K562 (cell line): ENCODE data around the gene BRCA1. TPM values are rescaled to one million over a fixed set of nuclear protein-coding genes. Genes with fewer than 3 reads are reported as not detected.

Experiments
- BACH1 ChIP-seq: fragments of 200-800 bp; sonication (Bioruptor generic); IDR thresholded peaks from 2 replicates; pipeline ENCODE4 v1.6.1; 2016; ENCODE audit warnings: missing genetic modification characterization, missing compliant biosample characterization
- CBX1 ChIP-seq: sonication (generic); IDR thresholded peaks from 2 replicates; pipeline ENCODE4 v1.6.1; 2016; ENCODE audit warnings: antibody characterized with exemption, low read depth, mild to moderate bottlenecking
- MTA1 ChIP-seq: fragments of 450-650 bp; IDR thresholded peaks from 2 replicates; pipeline ENCODE4 v1.6.1; 2017; ENCODE audit warnings: borderline replicate concordance
- MYBL2 ChIP-seq, 2 experiments: fragments of 450-650 bp in 1 of 2; sonication (generic) in 1 of 2; formaldehyde crosslinking in 1 of 2; IDR thresholded peaks; 2 replicates each; pipeline versions ENCODE4 v1.6.1 to v1.8.1; 2017 to 2022; ENCODE audit warnings: borderline replicate concordance in 1 of 2, inconsistent platforms in 1 of 2, low read depth in 1 of 2, mild to moderate bottlenecking in 1 of 2, missing genetic modification reagents in 1 of 2, moderate library complexity in 1 of 2
- NR2C1 ChIP-seq, 2 experiments: fragments of 450-650 bp; IDR thresholded peaks; 2 replicates each; pipeline ENCODE4 v1.6.1; 2017; ENCODE audit warnings: mild to moderate bottlenecking in 2 of 2, antibody characterized with exemption in 1 of 2, inconsistent platforms in 1 of 2, missing compliant biosample characterization in 1 of 2, missing genetic modification characterization in 1 of 2
- NR3C1 ChIP-seq: sonication (generic); formaldehyde crosslinking; IDR thresholded peaks from 2 replicates; pipeline ENCODE4 v1.8.1; 2022; ENCODE audit warnings: missing genetic modification reagents
- PRMT5 ChIP-seq: sonication (generic); formaldehyde crosslinking; IDR thresholded peaks from 2 replicates; pipeline ENCODE4 v1.5.0; 2020; ENCODE audit warnings: missing genetic modification reagents
- SPI1 ChIP-seq: IDR thresholded peaks from 2 replicates; pipeline ENCODE4 v1.6.1; 2011; ENCODE audit warnings: low read depth, low read length, control low read depth, borderline replicate concordance
- SRSF7 ChIP-seq: fragments of 200-400 bp; formaldehyde crosslinking; optimal IDR thresholded peaks from 2 replicates; pipeline ENCODE3; 2017; ENCODE audit warnings: mild to moderate bottlenecking, low read depth, low read length
- TAF7 ChIP-seq: fragments of 450-650 bp; IDR thresholded peaks from 2 replicates; pipeline ENCODE4 v1.6.1; 2016; ENCODE audit warnings: missing genetic modification characterization, missing compliant biosample characterization
- WHSC1 ChIP-seq: IDR thresholded peaks from one replicate; pipeline ENCODE4 v1.6.1; 2012; ENCODE audit warnings: low read length, control low read depth, inconsistent platforms
- ZNF140 ChIP-seq: fragments of 250-450 bp; sonication (Bioruptor Pico); IDR thresholded peaks from 2 replicates; pipeline ENCODE4 v1.8.0; 2021; ENCODE audit warnings: moderate library complexity, mild to moderate bottlenecking, inconsistent platforms
- ZNF551 ChIP-seq: fragments of 250-450 bp; sonication (Bioruptor Pico); IDR thresholded peaks from 2 replicates; pipeline ENCODE4 v1.5.0; 2021; ENCODE audit warnings: mild to moderate bottlenecking, moderate library complexity
- ZNF717 ChIP-seq: fragments of 250-450 bp; sonication (Bioruptor Pico); IDR thresholded peaks from 2 replicates; pipeline ENCODE4 v1.5.0; 2021
- polyA plus RNA-seq, 8 experiments: library from polyadenylated mRNA; depleted of rRNA in 4 of 8; stranded (reverse) in 5 of 8; unstranded in 3 of 8; fragments of >200 nt; fragmentation: Nextera tagmentation in 2 of 8; fragmentation: Illumina TruSeq in 1 of 8; extraction: Ambion mirVana in 2 of 8; extraction: Trizol in 1 of 8; gene quantifications; 2 replicates each; pipeline versions ENCODE4 v1.2.1 to v1.2.3, GENCODE V29; 2011 to 2014; ENCODE audit warnings: inconsistent platforms in 1 of 8, missing spikeins in 1 of 8
- total RNA-seq, 7 experiments: library from RNA; depleted of rRNA in 6 of 7; stranded (reverse); fragments of >200 nt in 6 of 7; fragmentation: Illumina TruSeq in 2 of 7; extraction: Trizol in 2 of 7; gene quantifications; 2 replicates each; pipeline versions ENCODE4 v1.2.1 to v1.2.3, GENCODE V29; 2011 to 2021; ENCODE audit warnings: low replicate concordance in 1 of 7
- TF ChIP-seq, protein P1 (sequence below): fragments of 450-650 bp; IDR thresholded peaks from one replicate; pipeline ENCODE4 v1.6.1; 2018; ENCODE audit warnings: mild to moderate bottlenecking, moderate library complexity; ENCODE audit not compliant: partially characterized antibody
- TF ChIP-seq, protein P2 (sequence below): sonication (generic); formaldehyde crosslinking; IDR thresholded peaks from 2 replicates; pipeline ENCODE4 v1.8.1; 2023; ENCODE audit warnings: mild to moderate bottlenecking, missing genetic modification reagents, moderate library complexity
- TF ChIP-seq, protein P3 (sequence below): sonication (generic); formaldehyde crosslinking; IDR thresholded peaks from 2 replicates; pipeline ENCODE4 v1.9.0; 2022; ENCODE audit warnings: mild to moderate bottlenecking, missing genetic modification reagents
- TF ChIP-seq, protein P4 (sequence below): fragments of 250-450 bp; sonication (Bioruptor Pico); IDR thresholded peaks from 2 replicates; pipeline ENCODE4 v1.4.0; 2020; ENCODE audit warnings: borderline replicate concordance

The BRCA1 gene
- total and polyA plus RNA-seq, 9 of the 15 experiments (the other 6 are each of a cell fraction or from before 2014, with no cell fraction given): 25.9 to 95.3 (median 62.3) TPM

DNA sequence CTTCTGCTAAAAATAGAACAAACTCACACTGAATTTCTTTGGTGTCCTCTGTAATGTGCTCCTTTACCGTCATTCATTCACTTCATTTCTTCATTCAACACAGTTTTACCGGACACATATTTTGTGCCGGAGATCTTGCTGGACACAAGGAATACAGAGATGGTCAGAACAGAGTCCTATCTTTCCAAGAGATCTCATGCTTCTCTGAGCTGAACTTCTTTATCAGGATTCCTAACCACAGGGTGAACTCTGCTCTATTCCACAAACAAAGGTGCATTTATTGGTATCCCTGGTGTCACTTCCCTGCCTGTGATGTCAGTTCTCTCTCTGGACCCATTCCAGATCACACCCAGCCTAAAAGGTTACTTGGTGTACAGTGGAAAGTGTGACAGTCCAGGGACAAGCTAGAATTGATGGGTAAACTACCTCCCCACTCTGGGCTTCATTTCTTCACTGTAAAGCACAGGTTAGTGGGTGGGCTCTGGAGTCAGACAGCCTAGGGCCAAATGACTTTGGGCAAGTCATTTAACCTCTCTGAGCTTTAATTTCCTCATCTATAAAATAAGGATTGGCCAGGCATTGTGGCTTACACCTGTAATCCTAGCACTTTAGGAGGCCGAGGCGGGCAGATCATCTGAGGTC is 114.4 kb downstream of the BRCA1 start (continued):
- TF ChIP-seq, protein P1, sequence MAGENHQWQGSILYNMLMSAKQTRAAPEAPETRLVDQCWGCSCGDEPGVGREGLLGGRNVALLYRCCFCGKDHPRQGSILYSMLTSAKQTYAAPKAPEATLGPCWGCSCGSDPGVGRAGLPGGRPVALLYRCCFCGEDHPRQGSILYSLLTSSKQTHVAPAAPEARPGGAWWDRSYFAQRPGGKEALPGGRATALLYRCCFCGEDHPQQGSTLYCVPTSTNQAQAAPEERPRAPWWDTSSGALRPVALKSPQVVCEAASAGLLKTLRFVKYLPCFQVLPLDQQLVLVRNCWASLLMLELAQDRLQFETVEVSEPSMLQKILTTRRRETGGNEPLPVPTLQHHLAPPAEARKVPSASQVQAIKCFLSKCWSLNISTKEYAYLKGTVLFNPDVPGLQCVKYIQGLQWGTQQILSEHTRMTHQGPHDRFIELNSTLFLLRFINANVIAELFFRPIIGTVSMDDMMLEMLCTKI: no peak
- TF ChIP-seq ZNF717 (CRISPR knock-in tag): no peak
- no peak for TF ChIP-seq BACH1 (tag)
- no peak for TF ChIP-seq ZNF140 (CRISPR knock-in tag)
- no peak for TF ChIP-seq CBX1
- no peak for TF ChIP-seq PRMT5 (CRISPR knock-in tag)
- TF ChIP-seq, protein P2, sequence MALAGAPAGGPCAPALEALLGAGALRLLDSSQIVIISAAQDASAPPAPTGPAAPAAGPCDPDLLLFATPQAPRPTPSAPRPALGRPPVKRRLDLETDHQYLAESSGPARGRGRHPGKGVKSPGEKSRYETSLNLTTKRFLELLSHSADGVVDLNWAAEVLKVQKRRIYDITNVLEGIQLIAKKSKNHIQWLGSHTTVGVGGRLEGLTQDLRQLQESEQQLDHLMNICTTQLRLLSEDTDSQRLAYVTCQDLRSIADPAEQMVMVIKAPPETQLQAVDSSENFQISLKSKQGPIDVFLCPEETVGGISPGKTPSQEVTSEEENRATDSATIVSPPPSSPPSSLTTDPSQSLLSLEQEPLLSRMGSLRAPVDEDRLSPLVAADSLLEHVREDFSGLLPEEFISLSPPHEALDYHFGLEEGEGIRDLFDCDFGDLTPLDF (CRISPR knock-in tag): no peak
- no peak for TF ChIP-seq NR2C1 (IDR thresholded peaks at IDR 0.05)
- 0 out of 2 replicates have a peak, but pooled peaks have one; percentile 48 for TF ChIP-seq NR2C1 (tag; IDR thresholded peaks at IDR 0.05)
- no peak for TF ChIP-seq WHSC1
- no peak for TF ChIP-seq ZNF551 (CRISPR knock-in tag)
- TF ChIP-seq SPI1: peak; percentile 26; the same call in 1 of the 2 replicates
- no peak for TF ChIP-seq SRSF7
- no peak for TF ChIP-seq MYBL2 (IDR thresholded peaks at IDR 0.05; ENCODE audit: low read depth)
- no peak for TF ChIP-seq MYBL2 (CRISPR knock-in tag; IDR thresholded peaks at IDR 0.05; ENCODE audit: borderline replicate concordance)
- TF ChIP-seq MTA1: no peak; the same call in 1 of the 2 replicates
- no peak for TF ChIP-seq NR3C1 (CRISPR knock-in tag)
- TF ChIP-seq, protein P3, sequence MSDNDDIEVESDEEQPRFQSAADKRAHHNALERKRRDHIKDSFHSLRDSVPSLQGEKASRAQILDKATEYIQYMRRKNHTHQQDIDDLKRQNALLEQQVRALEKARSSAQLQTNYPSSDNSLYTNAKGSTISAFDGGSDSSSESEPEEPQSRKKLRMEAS (CRISPR knock-in tag): no peak
- TF ChIP-seq, protein P4, sequence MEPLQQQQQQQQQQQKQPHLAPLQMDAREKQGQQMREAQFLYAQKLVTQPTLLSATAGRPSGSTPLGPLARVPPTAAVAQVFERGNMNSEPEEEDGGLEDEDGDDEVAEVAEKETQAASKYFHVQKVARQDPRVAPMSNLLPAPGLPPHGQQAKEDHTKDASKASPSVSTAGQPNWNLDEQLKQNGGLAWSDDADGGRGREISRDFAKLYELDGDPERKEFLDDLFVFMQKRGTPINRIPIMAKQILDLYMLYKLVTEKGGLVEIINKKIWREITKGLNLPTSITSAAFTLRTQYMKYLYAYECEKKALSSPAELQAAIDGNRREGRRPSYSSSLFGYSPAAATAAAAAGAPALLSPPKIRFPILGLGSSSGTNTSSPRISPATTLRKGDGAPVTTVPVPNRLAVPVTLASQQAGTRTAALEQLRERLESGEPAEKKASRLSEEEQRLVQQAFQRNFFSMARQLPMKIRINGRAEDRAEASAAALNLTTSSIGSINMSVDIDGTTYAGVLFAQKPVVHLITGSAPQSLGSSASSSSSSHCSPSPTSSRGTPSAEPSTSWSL (CRISPR knock-in tag): no peak
- TF ChIP-seq TAF7: no peak
